ENCODE data around the gene NMNAT3. TPM values are rescaled to one million over a fixed set of nuclear protein-coding genes. Genes with fewer than 3 reads are reported as not detected.

NMNAT3 gene
- total and polyA plus RNA-seq, 2 donors from 2014 or later, result 6.4 to 13.8 TPM

DNA sequence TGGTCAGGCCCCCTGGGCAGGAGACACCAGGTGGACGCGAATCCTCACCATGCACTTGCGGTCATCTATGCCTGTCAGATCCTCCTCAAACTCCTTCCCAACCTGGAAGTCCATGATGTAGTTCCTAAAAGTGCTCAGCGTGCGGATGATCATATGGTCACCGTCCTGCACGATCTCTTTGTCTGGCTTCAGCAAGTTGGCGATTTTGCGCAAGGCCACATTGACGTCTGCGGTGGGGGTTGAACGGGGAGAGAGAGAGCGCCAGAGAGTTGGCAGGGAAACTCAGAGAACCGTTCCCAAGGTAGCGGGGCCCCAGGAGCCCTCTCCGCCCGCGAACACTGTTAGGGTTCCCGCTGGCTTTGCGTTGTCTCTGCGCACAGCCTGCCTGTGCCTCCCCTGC lies 139.0 kb downstream of the NMNAT3 start:
- Histone ChIP-seq H3K36me3 (ENCODE audit: control insufficient read depth in 2 of 3, insufficient read depth in 3 of 3, low read length in 3 of 3) (no peaks in the 10 kb centered on the region), H3K27ac (ENCODE audit: low read depth in 2 of 2, low read length in 2 of 2) (peak overlapping the region; percentile 29 to 63), H3K27me3 (ENCODE audit: control insufficient read depth, insufficient read depth, low read length) (no peaks in the 10 kb centered on the region), H3K4me1 (ENCODE audit: control insufficient read depth in 2 of 3, insufficient read depth in 2 of 3, low read depth in 1 of 3, low read length in 3 of 3) (peaks cover 14 to 21% (median 16%) of the 10 kb centered on the region in 3 donors), H3K4me3 (ENCODE audit: low read length in 3 of 3) (peak overlapping the region; percentile 47 to 76 (median 67)), H3K9ac (ENCODE audit: low read length in 3 of 3) (peak overlapping the region in 1 of 3 donors; percentile 37), H3K9me3 (ENCODE audit: control insufficient read depth in 2 of 3, insufficient read depth in 1 of 3, low read length in 3 of 3) (no peaks in the 10 kb centered on the region)
- no peak for TF ChIP-seq CTCF (IDR thresholded peaks at IDR 0.05; ENCODE audit: borderline replicate concordance, extremely low read depth, insufficient read depth)
- intact Hi-C loops (cut with DNase I), result no loop called here
- DNase-seq (peak; percentile 61 to 81 (median 74)), FAIRE-seq (no peak)

DNA sequence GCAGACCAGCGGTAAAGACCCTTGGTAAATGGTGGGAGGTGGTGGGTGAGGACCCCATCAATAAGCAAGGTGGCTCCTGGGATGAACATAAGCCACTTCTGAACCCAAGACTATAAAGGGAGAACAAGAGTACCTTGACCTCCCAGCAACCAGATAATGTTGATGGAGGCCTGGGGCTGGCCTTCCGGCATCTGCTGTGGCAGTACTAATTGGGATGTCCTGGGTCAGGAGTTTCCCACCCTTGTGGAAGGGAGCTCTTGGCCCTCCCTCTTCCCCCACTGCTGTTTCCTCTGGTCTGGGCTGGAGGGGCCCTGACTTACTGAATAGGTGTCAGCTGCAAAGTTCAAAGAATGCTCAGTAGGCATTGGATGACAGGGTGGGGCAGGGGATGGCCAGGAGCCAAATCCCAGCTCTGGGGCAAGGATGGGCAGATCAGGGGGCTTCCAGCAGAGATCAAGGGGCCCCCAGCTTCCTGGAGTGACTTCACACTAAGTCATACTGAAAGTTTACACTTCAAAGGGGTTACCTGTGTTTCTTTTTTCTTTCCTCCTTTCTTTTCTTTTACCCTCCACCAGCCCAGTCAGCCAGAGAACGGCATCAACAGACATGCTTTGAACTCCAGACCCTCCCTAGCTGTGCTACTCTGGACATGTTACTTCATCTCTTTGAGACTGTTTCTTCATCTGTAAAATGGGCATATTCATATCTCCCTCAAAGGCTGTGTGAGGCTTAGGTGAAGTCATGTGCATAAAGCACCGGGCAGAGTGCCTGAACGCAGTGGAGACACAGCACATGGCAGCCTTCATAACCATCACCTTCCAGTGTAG lies 139.8 kb downstream of the NMNAT3 start:
- no peak overlapping the region for H3K27ac ChIP-seq (ENCODE audit: low read depth in 2 of 2, low read length in 2 of 2)
- DNase-seq (peak in 1 of 5 donors; percentile 33), FAIRE-seq (no peak)
- H3K9me3 ChIP-seq (ENCODE audit: control insufficient read depth in 2 of 3, insufficient read depth in 1 of 3, low read length in 3 of 3), result no peaks in the 10 kb centered on the region
- intact Hi-C loops (cut with DNase I), result no loop called here
- H3K36me3 ChIP-seq (ENCODE audit: control insufficient read depth in 2 of 3, insufficient read depth in 3 of 3, low read length in 3 of 3), result no peaks in the 10 kb centered on the region
- H3K27me3 ChIP-seq (ENCODE audit: control insufficient read depth, insufficient read depth, low read length), result no peaks in the 10 kb centered on the region
- no peak for TF ChIP-seq CTCF (IDR thresholded peaks at IDR 0.05; ENCODE audit: borderline replicate concordance, extremely low read depth, insufficient read depth)
- H3K4me1 ChIP-seq (ENCODE audit: control insufficient read depth in 2 of 3, insufficient read depth in 2 of 3, low read depth in 1 of 3, low read length in 3 of 3), result peaks cover 14 to 21% (median 16%) of the 10 kb centered on the region in 3 donors
- H3K9ac ChIP-seq (ENCODE audit: low read length in 3 of 3), result peak overlapping the region in 1 of 3 donors; percentile 37
- H3K4me3 ChIP-seq (ENCODE audit: low read length in 3 of 3), result peak overlapping the region in 2 of 3 donors; percentile 67 to 76

DNA sequence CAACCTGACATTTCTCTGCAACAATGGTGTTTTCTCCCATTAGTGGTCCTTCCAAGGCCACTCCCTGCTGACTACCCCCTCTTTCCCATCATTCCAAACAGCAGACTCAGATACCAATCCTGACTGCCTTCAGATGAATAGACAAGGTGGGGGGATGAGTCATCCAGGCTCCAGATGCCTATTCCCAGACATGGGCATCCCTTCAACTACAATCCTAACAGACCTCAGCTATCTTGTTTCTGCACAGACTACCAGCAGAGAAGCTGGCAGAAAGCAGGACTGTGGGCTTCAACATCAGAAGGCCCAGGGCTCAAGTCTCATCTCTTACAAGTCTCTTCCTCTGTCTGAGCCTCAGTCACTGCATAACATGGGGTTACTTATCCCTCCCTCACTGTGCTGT lies 140.4 kb downstream of the NMNAT3 start:
- Histone ChIP-seq H3K9ac (ENCODE audit: low read length in 3 of 3) (no peak overlapping the region), H3K4me1 (ENCODE audit: control insufficient read depth in 2 of 3, insufficient read depth in 2 of 3, low read depth in 1 of 3, low read length in 3 of 3) (peaks cover 14 to 21% (median 16%) of the 10 kb centered on the region in 3 donors), H3K9me3 (ENCODE audit: control insufficient read depth in 2 of 3, insufficient read depth in 1 of 3, low read length in 3 of 3) (no peaks in the 10 kb centered on the region), H3K4me3 (ENCODE audit: low read length in 3 of 3) (no peak overlapping the region), H3K27me3 (ENCODE audit: control insufficient read depth, insufficient read depth, low read length) (no peaks in the 10 kb centered on the region), H3K27ac (ENCODE audit: low read depth in 2 of 2, low read length in 2 of 2) (no peak overlapping the region), H3K36me3 (ENCODE audit: control insufficient read depth in 2 of 3, insufficient read depth in 3 of 3, low read length in 3 of 3) (no peaks in the 10 kb centered on the region)
- FAIRE-seq (no peak), DNase-seq (no peak)
- TF ChIP-seq CTCF (IDR thresholded peaks at IDR 0.05; ENCODE audit: borderline replicate concordance, extremely low read depth, insufficient read depth), result no peak
- intact Hi-C loops (cut with DNase I), result no loop called here

Measured in kidney (tissue), 14 donors.